HG03060 (cell line): ENCODE data around the gene SLC51A.

ENCODE experiments used
- ATAC-seq: cut with Tn5 transposase; IDR thresholded peaks from one replicate; pipeline ENCODE4 v1.9.1; 2021; ENCODE audit warnings: low read depth, moderate number of reproducible peaks; ENCODE audit not compliant: unreplicated experiment

SLC51A gene

DNA sequence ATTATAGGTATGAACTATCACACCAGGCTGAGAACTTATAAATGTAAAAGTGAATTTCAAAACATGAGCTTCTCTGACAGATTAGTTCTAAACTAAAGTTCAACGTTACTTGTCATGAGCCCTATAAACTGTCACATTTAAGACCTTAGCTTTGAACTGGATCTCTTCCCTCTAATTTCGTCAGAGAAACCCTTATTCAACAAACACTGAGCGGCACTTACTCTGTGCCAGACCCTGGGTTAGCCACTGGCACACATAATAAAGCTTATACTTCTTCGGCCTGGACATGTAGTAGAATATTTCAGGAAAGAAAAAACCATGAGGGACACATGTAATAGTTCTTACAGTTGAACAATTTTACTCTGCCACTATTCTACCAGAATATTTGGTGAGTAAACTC is 65.6 kb downstream of the SLC51A start:
- ATAC-seq = no peak
